ENCODE data around the gene BMPR1A. TPM values are rescaled to one million over a fixed set of nuclear protein-coding genes. Genes with fewer than 3 reads are reported as not detected.

Gene BMPR1A
- total and polyA plus RNA-seq, 2 of the 13 experiments (the other 11 are each of a cell fraction or from before 2014, with no cell fraction given) = 17.8 to 44.2 TPM

GRCh38 chr10:86715156-86715795 is 41.1 kb upstream of the BMPR1A start:
- FAIRE-seq = no peak

More at GRCh38 chr10:86715156-86715795, 41.1 kb upstream of the BMPR1A start:
- Histone ChIP-seq H3K9me3 (ENCODE audit: low read length) (no peaks in the 10 kb centered on the region), H3K27ac (ENCODE audit: extremely low read length, insufficient read depth, low read length) (no peak overlapping the region), H3K79me2 (ENCODE audit: insufficient read depth, low read length) (no peaks in the 10 kb centered on the region), H3K27me3 (ENCODE audit: control insufficient read depth in 1 of 2, insufficient read depth in 2 of 2, low read length in 2 of 2) (peaks cover 0 to 31% of the 10 kb centered on the region in 2 experiments; a peak in 3 of 5 replicates), H3K36me3 (replicated peaks in 1 of 2; ENCODE audit: control insufficient read depth in 1 of 2, insufficient read depth in 2 of 2, low read length in 2 of 2) (no peaks in the 10 kb centered on the region), H3K4me2 (ENCODE audit: low read depth, low read length) (no peak overlapping the region), H3K9ac (ENCODE audit: insufficient read depth, low read depth, low read length) (no peak overlapping the region), H4K20me1 (ENCODE audit: insufficient read depth, low read length) (no peaks in the 10 kb centered on the region), H2AFZ (ENCODE audit: low read length) (no peak overlapping the region), H3K4me3 (replicated peaks in 1 of 3; ENCODE audit: insufficient read depth in 1 of 3, low read depth in 2 of 3, low read length in 3 of 3) (no peak overlapping the region), H3K4me1 (ENCODE audit: insufficient read depth, low read length) (peaks cover 22% of the 10 kb centered on the region)
- POLR2A ChIA-PET = interaction anchor here (0.5 kb wide), 1 partner anchor 28 kb away, joined by 3 read pairs; no protein-coding TSS in a partner anchor
- in situ Hi-C loops (cut with HindIII; ENCODE audit: extremely low pct_ligation_motif_present, low pct_unique_long_range_greater_than_20kb) (no loop called here), intact Hi-C loops (cut with micrococcal nuclease; ENCODE audit: unreplicated experiment) (no loop called here)
- 40% methylated on average over 3 of the region's 6 CpGs for WGBS (ENCODE audit: low lambda C conversion rate)
- ATAC-seq (no peak), DNase-seq (ENCODE audit: low spot score) (no peak)
- no peak for TF ChIP-seq GPBP1L1 (CRISPR knock-in tag; IDR thresholded peaks at IDR 0.05)
- no peak for TF ChIP-seq RBM39 (IDR thresholded peaks at IDR 0.05; ENCODE audit: low read depth, low read length, poor library complexity, severe bottlenecking)
- TF ChIP-seq ZHX1 (CRISPR knock-in tag; IDR thresholded peaks at IDR 0.05; ENCODE audit: low read depth) = no peak
- no peak for TF ChIP-seq ONECUT2 (CRISPR knock-in tag; IDR thresholded peaks at IDR 0.05)
- no peak for TF ChIP-seq PAXIP1 (CRISPR knock-in tag; conservative IDR thresholded peaks at IDR 0.05)
- TF ChIP-seq ZFP90 (CRISPR knock-in tag; IDR thresholded peaks at IDR 0.05; ENCODE audit: borderline replicate concordance) = no peak
- CTCF ChIA-PET (ENCODE audit: low intra/inter-chr PET ratio, low total read pairs) = no interaction called here
- no TSS peak for BruUV-seq (replicated peaks)

Data from HepG2 (cell line).